Naive B cell (primary cell): ENCODE measurements around the gene SFMBT2. TPM values are rescaled to one million over a fixed set of nuclear protein-coding genes. Genes with fewer than 3 reads are reported as not detected.

ENCODE experiments used
- ATAC-seq, 2 donors: fragments of 150-1000 bp; cut with Tn5 transposase; 2 replicates each; pipeline ENCODE4 v1.10.0; 2021; ENCODE audit warnings: low read depth in 2 of 2, mild to moderate bottlenecking in 2 of 2, moderate library complexity in 2 of 2
- DNase-seq: peaks from one replicate; pipeline ENCODE4 v3.0.0; 2022
- H3K27ac Mint-ChIP-seq, 6 donors: one replicate each; pipeline ENCODE4 v1.8.0; 2020 to 2022; ENCODE audit warnings: mild to moderate bottlenecking in 6 of 6, mixed read lengths in 6 of 6, moderate library complexity in 5 of 6, inconsistent platforms in 2 of 6
- H3K27me3 Mint-ChIP-seq, 3 donors: one replicate each; pipeline ENCODE4 v1.8.0; 2021 to 2022; ENCODE audit warnings: mixed read lengths in 3 of 3, mild to moderate bottlenecking in 1 of 3
- H3K36me3 Mint-ChIP-seq, 2 donors: one replicate each; pipeline ENCODE4 v1.8.0; 2020 to 2022; ENCODE audit warnings: mixed read lengths in 2 of 2, inconsistent platforms in 1 of 2, mild to moderate bottlenecking in 1 of 2
- H3K4me1 Mint-ChIP-seq, 3 donors: one replicate each; pipeline ENCODE4 v1.8.0; 2020 to 2022; ENCODE audit warnings: mixed read lengths in 3 of 3, inconsistent platforms in 1 of 3, mild to moderate bottlenecking in 1 of 3, moderate library complexity in 1 of 3
- H3K4me3 Mint-ChIP-seq, 8 donors: one replicate each; pipeline ENCODE4 v1.8.0; 2020 to 2022; ENCODE audit warnings: mild to moderate bottlenecking in 8 of 8, mixed read lengths in 8 of 8, moderate library complexity in 8 of 8, inconsistent platforms in 2 of 8
- H3K9me3 Mint-ChIP-seq, 7 donors: one replicate each; pipeline ENCODE4 v1.8.0; 2020 to 2022; ENCODE audit warnings: mixed read lengths in 7 of 7, mild to moderate bottlenecking in 5 of 7, inconsistent platforms in 2 of 7, moderate library complexity in 1 of 7
- polyA plus RNA-seq, 6 donors: library from polyadenylated mRNA; unstranded; fragments of 300-500 nt; fragmentation: Illumina TruSeq; gene quantifications; one replicate each; pipeline ENCODE4 v1.2.3, GENCODE V29; 2021; ENCODE audit warnings: low read depth in 6 of 6

The SFMBT2 gene
- polyA plus RNA-seq, 6 donors from 2014 or later: 1.0 to 2.3 (median 2.0) TPM; not detected in 1

DNA sequence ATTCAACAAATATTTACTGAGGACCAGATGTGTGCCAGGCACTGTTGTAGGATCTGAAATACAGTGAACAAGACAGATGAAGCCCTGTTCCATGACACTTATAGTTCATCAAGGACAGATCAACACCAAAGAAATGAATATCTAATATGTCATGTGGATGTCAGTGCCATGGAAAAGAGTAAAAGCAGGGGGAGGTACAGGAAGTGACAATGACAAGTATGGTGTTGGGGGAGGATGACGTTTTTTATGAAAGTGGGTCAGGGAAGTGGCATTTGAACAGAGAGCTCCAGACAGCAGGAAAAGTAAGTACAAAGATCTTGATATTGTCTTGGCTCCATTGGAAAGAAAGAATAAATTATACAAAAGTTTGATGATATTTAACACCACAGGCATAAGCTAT, 7.0 kb upstream of the SFMBT2 start:
- Mint-ChIP-seq H3K4me3 (no peak overlapping the region), H3K9me3 (no peaks in the 10 kb centered on the region), H3K27ac (no peak overlapping the region), H3K4me1 (peaks cover 0 to 2% (median 0%) of the 10 kb centered on the region in 3 donors), H3K36me3 (no peaks in the 10 kb centered on the region), H3K27me3 (peaks cover 0 to 9% (median 4%) of the 10 kb centered on the region in 3 donors)
- ATAC-seq (no peak), DNase-seq (no peak)

DNA sequence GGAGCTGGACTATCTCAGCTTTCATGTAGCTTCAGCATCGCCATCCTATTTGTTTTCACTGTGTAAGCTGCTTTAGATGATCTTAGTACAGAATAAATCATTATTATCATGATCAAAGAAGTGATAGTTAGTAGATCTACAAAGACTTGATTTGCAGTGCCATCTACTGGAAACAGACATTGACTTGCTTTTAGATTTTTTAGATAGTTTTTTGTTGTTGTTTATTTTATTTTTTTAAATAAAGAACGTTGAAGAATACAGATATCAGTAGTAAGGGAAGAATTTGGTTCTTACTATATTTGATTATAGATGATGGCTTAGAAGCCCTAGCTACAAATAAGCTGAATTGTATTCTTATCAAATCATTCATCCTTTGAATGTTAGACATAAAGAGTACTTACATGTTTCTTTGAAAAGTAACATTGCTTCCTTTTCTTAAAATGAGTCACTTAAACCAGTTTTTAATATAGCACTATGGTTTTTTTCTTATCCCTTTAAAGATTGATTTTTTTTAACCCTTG, 6.3 kb upstream of the SFMBT2 start:
- Mint-ChIP-seq H3K27ac (no peak overlapping the region), H3K4me3 (peak overlapping the region in 1 of 8 donors; percentile 10), H3K36me3 (no peaks in the 10 kb centered on the region), H3K4me1 (peaks cover 1 to 8% (median 4%) of the 10 kb centered on the region in 3 donors), H3K9me3 (no peaks in the 10 kb centered on the region), H3K27me3 (peaks cover 6 to 9% (median 7%) of the 10 kb centered on the region in 3 donors)
- peak; percentile 37 to 45 for ATAC-seq
- peak; percentile 28 for DNase-seq

DNA sequence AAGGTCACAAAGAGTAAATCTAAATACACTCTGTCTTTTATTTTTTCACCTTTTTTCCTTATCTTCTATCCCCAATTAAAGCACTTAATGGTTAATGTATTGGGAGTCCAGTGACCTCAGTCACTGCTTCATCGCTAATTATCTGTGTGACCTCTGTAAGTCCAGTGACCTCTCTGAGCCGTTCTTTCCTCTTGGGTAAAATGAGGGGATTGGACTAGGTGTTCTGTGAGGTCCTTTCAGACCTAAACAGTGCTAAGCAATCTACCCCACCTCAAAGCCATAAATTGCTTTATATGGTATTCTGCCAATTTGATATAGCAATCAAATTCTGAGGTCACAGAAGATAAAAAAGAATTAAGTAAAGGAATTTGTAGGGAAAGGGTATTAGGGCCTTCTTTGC, 3.9 kb upstream of the SFMBT2 start:
- H3K27me3 Mint-ChIP-seq: peaks cover 10 to 17% (median 15%) of the 10 kb centered on the region in 3 donors
- peaks cover 15 to 28% (median 17%) of the 10 kb centered on the region in 3 donors for H3K4me1 Mint-ChIP-seq
- DNase-seq: no peak
- no peaks in the 10 kb centered on the region for H3K36me3 Mint-ChIP-seq
- ATAC-seq: no peak
- H3K4me3 Mint-ChIP-seq: peak overlapping the region in 1 of 8 donors; percentile 22
- no peaks in the 10 kb centered on the region for H3K9me3 Mint-ChIP-seq
- no peak overlapping the region for H3K27ac Mint-ChIP-seq

DNA sequence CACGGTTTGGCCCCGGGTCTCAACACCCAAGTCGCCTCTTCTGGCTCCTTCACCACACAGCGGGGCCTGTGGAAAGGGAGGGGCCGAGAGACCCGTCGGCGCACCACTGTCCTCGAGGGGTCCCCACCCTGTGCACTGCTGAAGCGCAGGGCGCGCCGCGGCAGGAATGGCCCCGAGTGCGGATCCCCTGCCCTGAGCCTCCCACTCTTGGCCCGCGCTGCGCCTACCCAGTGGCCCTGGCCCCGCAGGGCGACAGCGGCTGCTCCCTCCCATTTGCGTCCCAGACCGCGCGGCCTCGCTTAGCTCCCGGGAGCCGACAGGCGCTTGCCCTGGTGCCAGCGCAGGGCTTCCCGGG, 2.1 kb upstream of the SFMBT2 start:
- Mint-ChIP-seq H3K36me3 (no peaks in the 10 kb centered on the region), H3K4me3 (peak overlapping the region; percentile 86 to 98 (median 95)), H3K27me3 (peaks cover 6 to 18% (median 10%) of the 10 kb centered on the region in 3 donors), H3K9me3 (no peaks in the 10 kb centered on the region), H3K4me1 (peaks cover 29 to 43% (median 29%) of the 10 kb centered on the region in 3 donors), H3K27ac (peak overlapping the region in 1 of 6 donors; percentile 41)
- DNase-seq: no peak
- ATAC-seq: no peak

DNA sequence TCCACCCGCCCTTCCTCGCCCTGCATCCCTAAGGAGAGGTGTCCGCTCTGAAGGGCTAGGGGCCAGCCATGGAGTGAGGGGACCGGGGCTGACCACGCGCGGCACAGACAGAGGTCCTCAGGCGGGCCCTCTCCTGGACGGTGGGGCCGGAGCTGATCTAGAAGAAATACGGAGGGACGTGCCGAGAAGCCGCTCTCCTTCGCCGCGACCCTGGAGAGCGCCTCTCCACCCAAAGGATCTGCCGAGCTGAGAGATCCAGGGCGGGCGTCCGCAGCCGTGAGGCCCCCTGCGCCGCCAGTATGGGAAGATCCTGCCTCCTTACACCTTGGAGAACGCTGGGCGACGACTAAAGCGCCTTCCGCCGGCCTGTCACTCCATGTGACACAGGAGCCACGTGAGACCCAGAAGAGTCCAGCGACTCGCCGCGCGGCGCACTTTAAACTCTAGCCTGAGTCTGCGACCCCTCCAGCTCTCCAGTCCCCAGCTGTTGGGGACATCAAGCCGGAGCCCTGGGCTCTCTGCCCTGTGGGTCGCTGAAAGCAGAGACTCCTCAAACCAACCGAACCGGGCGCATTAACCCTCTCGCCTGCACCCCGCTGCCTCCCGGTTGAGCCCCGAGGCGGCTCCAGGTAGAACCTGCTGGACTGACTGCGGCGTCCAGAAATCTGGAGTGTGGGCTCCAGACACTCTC, 1.5 kb upstream of the SFMBT2 start:
- H3K36me3 Mint-ChIP-seq: no peaks in the 10 kb centered on the region
- DNase-seq: peak; percentile 14
- H3K4me1 Mint-ChIP-seq: peaks cover 31 to 43% (median 33%) of the 10 kb centered on the region in 3 donors
- H3K27ac Mint-ChIP-seq: peak overlapping the region in 3 of 6 donors; percentile 15 to 52 (median 41)
- H3K27me3 Mint-ChIP-seq: peaks cover 6 to 22% (median 10%) of the 10 kb centered on the region in 3 donors
- no peaks in the 10 kb centered on the region for H3K9me3 Mint-ChIP-seq
- H3K4me3 Mint-ChIP-seq: peak overlapping the region; percentile 86 to 98 (median 95)
- no peak for ATAC-seq

DNA sequence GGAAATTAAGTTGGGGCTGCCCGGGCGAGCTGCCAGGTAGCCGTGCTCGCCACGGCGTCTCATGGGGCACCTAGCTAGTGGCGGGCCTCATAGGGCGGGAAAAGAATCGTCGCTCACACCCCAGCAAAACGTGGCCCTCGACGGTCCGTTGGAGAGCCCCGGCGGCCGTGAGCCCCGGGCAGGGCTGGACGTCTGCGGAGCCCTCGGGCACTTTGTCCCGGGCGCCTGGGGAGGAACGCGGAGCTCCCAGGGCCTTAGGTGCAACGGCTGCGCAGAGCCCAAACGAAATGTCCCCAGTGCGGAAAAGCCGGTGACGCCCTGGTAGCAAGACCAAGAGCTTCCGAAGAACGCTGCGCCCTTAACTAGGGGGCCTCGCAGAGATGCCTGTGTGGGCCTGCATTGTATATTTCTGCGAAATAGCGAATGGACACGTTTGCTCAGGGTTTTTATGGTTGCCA, 866 bp upstream of the SFMBT2 start:
- Mint-ChIP-seq H3K27me3 (peaks cover 6 to 22% (median 10%) of the 10 kb centered on the region in 3 donors), H3K9me3 (no peaks in the 10 kb centered on the region)

DNA sequence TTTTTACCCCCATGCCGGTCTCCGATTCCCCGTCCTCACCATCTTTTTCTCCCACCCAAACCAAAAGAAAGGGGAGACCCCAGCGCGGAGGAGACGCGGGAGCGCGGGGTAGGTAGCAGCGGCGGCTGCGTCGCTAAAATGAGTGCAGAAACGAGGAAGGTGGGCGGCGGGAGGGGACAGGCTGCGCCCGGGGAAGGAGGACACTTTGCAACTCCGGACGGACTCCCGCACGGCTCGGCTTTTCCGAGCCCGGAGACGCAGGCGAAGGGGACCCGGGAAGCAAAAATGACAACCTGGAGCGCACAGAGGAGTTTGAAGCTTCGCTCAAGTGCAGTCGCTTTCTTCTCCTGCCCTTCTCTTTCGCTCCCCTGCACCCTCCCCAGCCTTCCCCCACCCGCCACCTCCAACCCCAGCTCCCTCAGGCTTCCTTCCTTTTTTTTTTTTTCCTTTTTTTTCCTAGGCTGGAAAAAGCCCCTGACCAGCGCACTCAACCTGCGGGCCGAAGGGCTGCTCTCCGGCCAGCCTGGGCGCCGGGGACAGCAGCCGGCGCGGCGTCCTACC, 453 bp downstream of the SFMBT2 start:
- peaks cover 6 to 22% (median 10%) of the 10 kb centered on the region in 3 donors for H3K27me3 Mint-ChIP-seq
- ATAC-seq (no peak), DNase-seq (peak; percentile 27)
- no peaks in the 10 kb centered on the region for H3K36me3 Mint-ChIP-seq
- peak overlapping the region in 4 of 6 donors; percentile 22 to 95 (median 86) for H3K27ac Mint-ChIP-seq
- H3K9me3 Mint-ChIP-seq: no peaks in the 10 kb centered on the region
- peak overlapping the region; percentile 92 to 98 (median 97) for H3K4me3 Mint-ChIP-seq
- peaks cover 31 to 43% (median 38%) of the 10 kb centered on the region in 3 donors for H3K4me1 Mint-ChIP-seq

More for the DNA sequence above, 866 bp upstream of the SFMBT2 start:
- H3K4me1 Mint-ChIP-seq: peaks cover 31 to 43% (median 38%) of the 10 kb centered on the region in 3 donors
- peak overlapping the region in 3 of 6 donors; percentile 9 to 65 (median 36) for H3K27ac Mint-ChIP-seq
- peak overlapping the region; percentile 92 to 98 (median 97) for H3K4me3 Mint-ChIP-seq
- ATAC-seq (peak; percentile 11 to 22), DNase-seq (peak; percentile 25)
- H3K36me3 Mint-ChIP-seq: no peaks in the 10 kb centered on the region

DNA sequence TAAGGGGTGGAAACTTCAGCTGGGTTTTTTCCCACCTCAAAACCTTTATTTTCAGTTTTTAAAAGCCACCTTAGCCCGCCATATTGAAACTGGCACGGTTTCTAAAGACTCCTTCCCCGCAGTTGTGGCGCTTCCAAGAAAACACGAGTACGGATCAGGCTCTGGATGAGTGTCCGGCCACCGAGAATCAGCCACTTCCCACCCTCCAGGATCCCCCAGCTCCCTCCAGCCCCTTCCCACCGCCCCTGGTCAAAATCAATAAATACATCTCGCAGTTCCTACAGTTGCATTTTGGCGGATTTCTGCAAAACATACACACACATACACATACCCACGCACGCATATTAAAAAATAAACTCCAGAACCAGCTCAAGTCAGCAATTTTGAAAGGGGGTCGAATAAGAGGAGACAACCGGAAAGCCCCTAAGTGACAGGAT, 1.1 kb downstream of the SFMBT2 start:
- ATAC-seq: peak; percentile 8 to 11
- Mint-ChIP-seq H3K27me3 (peaks cover 6 to 22% (median 10%) of the 10 kb centered on the region in 3 donors), H3K27ac (peak overlapping the region in 5 of 6 donors; percentile 60 to 95 (median 86)), H3K36me3 (no peaks in the 10 kb centered on the region), H3K4me1 (peaks cover 31 to 43% (median 38%) of the 10 kb centered on the region in 3 donors), H3K4me3 (peak overlapping the region; percentile 92 to 98 (median 97)), H3K9me3 (no peaks in the 10 kb centered on the region)
- DNase-seq: no peak

DNA sequence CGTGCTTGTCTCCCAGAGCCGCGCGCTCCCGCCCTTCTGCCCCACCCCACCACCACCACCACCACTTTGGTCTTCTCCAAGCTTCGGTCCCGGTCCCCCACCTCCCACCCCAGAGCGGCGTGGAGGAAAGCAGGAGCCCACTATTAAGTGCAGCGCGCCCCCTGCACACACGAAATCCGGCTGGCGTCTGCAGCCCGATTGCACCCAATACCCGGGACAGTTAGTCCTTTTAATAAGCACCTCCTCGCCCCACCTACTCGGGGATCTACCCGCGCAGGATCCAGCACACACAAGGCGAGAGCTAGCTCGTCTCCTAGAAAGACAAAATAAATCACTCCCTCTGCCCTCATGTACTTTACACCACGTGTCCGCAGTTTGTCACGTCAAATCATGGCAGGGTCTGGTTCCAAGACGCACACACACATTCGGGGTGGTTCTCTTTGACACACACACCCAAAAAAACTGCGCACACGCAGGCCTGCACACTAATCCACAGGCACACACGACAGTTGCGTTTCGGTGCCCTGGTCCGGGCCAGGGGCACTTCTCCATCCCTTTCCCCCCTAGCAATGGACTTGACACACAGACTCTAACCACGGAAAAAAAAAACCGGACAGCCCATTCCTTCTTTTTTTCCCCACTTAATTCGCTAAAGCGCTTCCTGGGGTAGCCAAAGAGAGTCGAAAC, 1.6 kb downstream of the SFMBT2 start:
- ATAC-seq: peak; percentile 32 to 37
- H3K4me1 Mint-ChIP-seq: peaks cover 31 to 43% (median 38%) of the 10 kb centered on the region in 3 donors

DNA sequence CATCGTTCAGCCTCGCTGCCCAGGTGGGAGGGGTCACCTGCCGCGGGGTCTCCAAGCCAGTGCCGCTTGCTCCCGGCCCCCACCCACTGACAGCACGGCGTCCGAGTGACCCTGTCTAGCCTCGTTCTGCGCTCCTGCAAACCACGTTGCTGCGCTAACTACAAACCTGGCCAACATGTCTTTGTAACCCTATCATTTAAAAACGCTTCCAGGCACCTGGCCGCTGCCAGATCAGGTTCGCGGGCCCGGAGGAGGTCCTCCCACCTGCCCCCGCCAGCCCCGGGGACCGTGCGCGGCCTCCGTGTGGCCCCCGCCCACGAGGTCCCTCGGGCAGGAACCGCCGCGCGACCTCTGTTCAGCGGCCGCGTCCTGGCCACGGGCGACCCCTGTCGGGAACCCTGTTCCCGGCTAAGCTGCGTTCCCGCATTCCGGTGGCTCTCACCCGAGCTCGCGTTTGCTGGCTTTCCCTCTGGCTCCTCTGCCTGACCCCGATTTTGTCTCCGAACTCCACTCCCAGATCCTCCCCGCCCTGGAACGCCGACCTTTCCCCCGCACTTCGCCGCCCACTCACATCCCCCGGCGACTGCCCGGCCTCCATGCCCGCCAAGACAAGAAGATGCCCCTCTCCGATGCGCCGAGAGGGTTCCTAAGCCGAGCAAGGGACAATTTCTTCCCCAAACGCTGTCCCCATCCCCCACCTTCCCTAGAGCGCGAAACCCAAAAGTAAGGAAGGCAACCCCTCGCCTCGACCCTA, 2.4 kb downstream of the SFMBT2 start:
- Mint-ChIP-seq H3K9me3 (no peaks in the 10 kb centered on the region), H3K36me3 (no peaks in the 10 kb centered on the region), H3K4me1 (peaks cover 31 to 43% (median 38%) of the 10 kb centered on the region in 3 donors), H3K27me3 (peaks cover 6 to 22% (median 9%) of the 10 kb centered on the region in 3 donors), H3K27ac (peak overlapping the region in 3 of 6 donors; percentile 33 to 94 (median 86)), H3K4me3 (peak overlapping the region; percentile 92 to 98 (median 97))
- DNase-seq (peak; percentile 50), ATAC-seq (peak; percentile 31 to 40)

More for the DNA sequence above, 1.6 kb downstream of the SFMBT2 start:
- peaks cover 6 to 22% (median 10%) of the 10 kb centered on the region in 3 donors for H3K27me3 Mint-ChIP-seq
- H3K36me3 Mint-ChIP-seq: no peaks in the 10 kb centered on the region
- H3K9me3 Mint-ChIP-seq: no peaks in the 10 kb centered on the region
- H3K27ac Mint-ChIP-seq: peak overlapping the region; percentile 18 to 94 (median 80)
- H3K4me3 Mint-ChIP-seq: peak overlapping the region; percentile 92 to 98 (median 97)
- peak; percentile 43 for DNase-seq

DNA sequence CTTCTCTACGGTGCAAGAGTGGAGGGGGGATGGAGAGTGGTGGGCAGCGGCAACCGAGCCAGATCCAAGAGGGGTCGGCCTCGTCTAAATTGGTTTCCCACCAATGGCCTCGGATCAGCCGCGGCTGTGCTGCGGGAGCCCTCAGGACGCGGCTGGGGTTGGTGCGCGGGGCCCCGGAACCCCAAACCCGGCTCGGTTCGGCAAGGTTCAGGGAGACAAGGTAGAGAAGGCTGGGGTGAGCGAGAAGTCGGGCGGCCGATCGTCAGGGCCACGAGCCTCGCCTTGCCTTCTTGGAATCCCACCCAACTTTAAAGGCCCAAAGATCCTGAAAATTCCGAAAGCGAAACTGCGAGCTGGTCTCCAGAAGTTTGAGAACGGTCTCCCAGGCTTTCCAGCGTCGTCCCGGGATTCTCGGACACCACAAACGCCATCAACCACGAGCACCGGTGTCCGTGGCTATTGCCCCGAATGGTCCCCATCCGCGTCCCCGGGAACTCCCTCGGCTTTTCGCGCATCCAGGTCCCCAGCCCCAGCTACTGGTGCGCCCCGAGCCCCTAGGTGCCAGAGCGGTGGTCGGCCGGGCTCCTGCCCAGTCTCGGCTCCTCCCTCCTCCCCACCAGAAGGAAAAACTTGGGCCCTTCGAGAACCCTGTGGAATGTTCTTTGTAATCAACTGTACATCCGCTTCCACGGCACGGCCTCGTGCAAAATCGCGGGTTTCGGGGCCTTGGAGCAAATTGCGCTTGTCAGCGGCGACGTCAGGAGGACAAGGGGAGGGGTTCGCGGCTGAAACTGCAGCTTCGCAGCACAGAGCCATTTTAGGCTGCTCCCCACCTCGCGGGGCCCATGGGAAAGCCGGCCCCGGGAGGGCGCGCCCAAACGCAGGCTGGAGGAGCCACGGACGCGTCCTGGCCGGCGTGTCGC, 3.2 kb downstream of the SFMBT2 start:
- no peaks in the 10 kb centered on the region for H3K36me3 Mint-ChIP-seq
- H3K4me3 Mint-ChIP-seq: peak overlapping the region; percentile 88 to 98 (median 97)
- H3K9me3 Mint-ChIP-seq: no peaks in the 10 kb centered on the region
- H3K27me3 Mint-ChIP-seq: peaks cover 6 to 21% (median 6%) of the 10 kb centered on the region in 3 donors
- DNase-seq: peak; percentile 39
- peaks cover 31 to 39% (median 38%) of the 10 kb centered on the region in 3 donors for H3K4me1 Mint-ChIP-seq
- H3K27ac Mint-ChIP-seq: peak overlapping the region in 5 of 6 donors; percentile 44 to 80 (median 69)
- ATAC-seq: peak; percentile 14 to 22
